GM18867 (cell line): ENCODE measurements around the gene XYLT1.
"Not testable (repeated sequence)": the region's sequence is repeated elsewhere in the genome, so short reads cannot be mapped to it uniquely, and the experiment has no call there.

Source experiments
- ATAC-seq: cut with Tn5 transposase; IDR thresholded peaks from one replicate; pipeline ENCODE4 v1.9.1; 2021; ENCODE audit warnings: mild to moderate bottlenecking, moderate library complexity; ENCODE audit not compliant: unreplicated experiment

XYLT1 gene

DNA sequence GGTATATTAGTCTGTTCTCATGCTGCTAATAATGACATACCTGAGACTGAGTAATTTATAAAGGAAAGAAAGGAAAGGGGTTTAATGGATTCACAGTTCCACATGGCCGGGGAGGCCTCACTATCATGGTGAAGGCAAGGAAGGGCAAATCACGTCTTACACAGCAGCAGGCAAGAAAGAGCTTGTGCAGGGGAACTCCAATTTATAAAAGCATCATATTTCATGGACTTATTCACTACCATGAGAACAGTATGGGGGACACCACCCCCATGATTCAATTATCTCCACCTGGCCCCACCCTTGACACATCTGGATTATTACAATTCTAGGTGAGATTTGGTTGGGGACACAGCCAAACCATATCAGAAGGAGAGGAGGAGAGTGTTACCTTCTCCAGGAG, 17.7 kb upstream of the XYLT1 start:
- no peak for ATAC-seq

DNA sequence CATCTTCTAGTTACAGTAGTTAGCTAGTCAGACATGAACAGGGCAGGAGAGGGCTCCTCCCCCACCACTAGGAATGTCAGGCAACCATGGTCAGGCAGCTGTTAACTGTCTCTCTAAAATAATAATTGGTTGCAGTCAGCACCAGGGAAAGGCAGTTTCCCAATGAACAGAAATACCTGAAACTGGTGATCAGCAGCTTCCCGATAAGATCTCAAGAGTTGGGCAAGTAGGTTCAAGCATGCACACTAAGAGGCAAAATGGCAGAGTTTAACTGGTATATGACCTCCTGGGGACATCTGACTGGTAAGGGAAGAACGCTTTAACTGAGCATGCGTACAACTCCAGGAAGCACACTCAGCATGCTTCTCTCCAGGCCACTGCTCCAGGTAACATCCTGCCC, 12.6 kb upstream of the XYLT1 start:
- ATAC-seq, result no peak

DNA sequence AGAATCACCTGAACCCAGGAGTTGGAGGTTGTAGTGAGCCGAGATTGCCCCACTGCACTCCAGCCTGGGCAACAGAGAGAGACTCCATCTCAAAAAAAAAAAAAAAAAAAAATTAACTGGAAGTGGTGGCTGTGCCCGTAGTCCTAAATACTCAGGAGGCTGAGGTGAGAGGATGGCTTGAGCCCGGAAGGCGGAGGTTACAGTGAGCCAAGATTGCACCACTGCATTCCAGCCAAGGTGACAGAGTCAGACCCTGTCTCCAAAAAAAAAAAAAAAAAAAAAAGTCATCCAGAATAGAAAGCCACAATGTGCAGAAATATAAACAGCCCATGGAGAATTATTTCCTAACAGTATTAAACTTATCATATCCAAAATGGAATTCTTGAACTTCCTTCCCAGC, 11.6 kb upstream of the XYLT1 start:
- not testable (repeated sequence) for ATAC-seq

DNA sequence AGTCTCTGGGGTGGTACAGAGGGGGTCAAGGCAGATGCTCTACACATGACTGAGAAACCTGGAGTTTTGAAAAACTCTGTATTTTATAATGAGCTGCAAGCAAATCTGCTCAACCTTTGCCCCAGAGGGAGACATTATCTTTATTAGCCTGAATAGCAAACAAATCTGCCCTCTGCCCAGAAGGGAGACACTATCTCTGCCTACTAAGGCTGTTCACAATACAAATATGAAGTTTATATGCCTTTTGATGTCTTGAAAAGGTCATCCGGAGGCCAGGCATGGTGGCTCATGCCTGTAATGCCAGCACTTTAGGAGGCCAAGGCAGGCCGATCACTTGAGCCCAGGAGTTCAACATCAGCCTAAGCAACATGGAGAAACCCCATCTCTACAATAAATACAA, 11.0 kb upstream of the XYLT1 start:
- ATAC-seq, result no peak

DNA sequence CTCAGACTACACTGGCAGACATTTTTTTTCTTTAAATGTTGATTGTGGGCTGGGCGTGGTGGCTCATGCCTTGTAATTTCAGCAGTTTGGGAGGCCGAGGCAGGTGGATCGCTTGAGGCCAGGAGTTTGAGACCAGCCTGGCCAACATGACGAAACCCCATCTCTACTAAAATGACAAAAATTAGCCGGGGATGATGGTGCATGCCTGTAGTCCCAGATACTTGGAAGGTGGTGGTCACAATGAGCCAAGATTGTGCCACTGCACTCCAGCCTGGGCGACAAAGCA, 6.4 kb upstream of the XYLT1 start:
- not testable (repeated sequence) for ATAC-seq

DNA sequence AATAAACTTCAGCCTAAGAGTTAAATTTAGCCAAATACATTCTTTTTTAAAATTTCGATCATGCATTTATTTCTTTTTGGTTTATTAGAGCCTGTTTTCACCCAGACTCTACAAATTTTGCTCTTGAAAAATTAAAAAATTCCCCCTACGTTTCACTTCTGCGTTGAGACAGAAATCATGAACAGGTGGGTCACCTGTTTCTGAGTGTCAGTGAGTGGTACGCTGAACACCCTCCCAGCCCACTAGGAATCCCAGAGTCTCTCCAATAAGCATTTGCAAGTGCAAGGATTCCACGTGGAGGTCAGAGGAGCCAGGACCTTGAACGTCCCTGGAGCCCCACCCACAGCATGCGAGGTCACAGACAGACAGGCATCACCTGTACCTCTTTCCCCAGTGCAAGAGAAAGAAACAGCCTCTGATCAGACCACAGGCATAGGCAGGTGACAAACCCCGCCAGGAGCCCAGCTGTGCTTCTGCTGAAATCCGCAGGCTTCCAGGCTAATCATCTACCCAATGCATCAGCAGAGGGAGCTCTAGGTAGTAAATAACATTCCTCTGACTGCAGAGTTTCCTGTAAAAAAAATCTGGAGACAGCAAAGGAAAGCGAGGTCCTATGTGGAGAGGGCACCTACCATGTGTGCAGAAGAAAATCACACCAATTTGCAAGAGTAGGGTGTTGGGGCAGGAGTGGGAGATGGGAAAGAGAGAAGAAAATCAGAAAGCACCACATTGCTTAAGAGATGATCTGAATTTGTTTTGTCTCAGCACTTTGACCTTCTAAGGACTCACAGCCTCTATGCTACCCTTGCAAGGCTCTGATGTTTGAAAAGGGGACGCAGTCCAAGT, 5.9 kb upstream of the XYLT1 start:
- ATAC-seq, result peak; percentile 53

DNA sequence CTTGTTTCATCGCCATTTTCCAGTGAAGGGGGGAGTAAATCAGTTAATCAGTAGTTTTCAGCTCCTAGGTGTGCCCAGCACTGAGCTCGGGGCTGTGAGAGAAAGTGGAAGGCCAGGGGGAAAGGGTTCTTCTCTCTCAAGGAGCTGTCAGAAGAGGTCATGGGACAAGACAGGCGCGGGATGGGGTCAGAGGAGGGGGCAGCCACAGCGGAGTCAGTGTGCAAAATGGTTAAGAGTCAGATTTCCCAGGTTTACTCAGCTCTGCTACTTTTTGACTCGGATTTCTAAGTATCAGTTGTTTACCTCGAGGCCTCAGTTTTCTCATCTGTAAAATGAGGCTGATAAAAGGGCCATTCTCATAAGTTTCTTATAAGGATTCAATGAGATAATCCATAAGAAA, 4.3 kb upstream of the XYLT1 start:
- ATAC-seq, result no peak

DNA sequence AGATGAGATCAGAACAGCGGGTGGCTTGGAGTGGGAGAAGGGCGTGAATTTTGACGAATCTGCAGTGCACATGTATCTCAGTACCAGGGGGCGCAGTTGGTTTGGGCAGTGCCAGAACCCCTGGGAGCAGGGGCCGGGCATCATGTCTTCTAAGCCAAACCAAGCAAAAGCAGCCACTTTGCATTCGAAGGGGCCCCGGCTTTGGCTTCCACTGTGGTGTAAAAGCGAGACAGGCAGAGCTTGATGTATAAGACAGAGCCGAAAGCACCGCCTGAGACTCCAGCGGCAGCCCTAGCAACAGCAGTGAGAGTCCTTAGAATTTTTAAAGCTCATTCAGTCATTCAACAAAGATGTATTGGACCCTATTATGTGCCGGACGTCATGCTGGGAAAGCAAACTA, 3.8 kb upstream of the XYLT1 start:
- no peak for ATAC-seq

DNA sequence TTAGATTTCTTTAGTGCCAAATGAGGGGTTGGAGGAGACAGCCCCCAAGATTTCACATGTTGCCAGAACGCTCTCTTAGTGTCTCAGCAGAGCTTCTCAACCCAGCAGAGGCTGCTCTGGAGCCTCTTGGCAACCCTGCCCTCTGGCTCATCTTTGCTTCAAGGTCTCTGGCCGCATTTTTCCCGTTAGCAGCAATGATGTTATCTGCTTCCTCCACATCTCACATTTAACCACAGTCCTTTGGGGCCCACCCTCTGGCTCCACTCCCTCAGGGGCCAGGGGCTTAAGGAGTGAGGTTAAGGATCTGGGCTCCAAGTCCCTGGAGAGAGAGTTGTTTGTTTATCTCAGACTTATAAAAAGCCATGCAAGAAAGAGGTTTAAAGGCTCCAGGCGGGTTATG, 3.3 kb upstream of the XYLT1 start:
- no peak for ATAC-seq

DNA sequence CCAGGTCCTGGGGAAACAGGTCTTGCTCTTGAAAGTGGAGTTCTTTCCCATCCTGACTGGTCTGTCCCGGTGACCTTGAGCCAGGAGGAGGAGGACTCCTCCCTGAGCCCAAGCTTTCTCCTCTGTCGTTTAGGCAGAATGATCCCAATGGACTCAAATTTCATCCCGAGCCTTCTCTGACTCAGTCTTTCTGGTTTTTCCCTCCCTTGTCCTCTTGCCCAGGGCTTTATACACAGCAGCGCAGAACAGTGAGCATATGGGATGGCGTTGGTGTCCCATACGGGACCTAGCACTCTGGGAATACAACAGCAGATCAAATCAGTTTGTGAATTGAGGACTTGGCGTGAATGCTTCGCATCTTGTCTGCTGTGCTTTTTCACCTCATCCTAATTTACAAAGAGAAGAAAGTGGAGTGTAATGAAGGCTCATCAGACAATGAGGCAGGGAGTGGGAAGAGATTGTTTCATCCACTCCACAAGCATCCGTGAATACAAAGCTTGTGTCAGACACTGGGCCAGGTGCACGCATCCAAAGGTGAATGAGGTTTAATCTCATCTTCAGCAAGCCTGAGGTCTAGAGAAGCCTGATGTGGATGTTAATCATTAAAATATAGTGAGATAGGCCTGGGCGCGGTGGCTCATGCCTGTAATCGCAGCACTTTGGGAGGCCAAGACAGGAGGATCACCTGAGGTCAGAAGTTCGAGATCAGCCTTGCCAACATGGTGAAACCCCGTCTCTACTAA, 1.1 kb upstream of the XYLT1 start:
- no peak for ATAC-seq

DNA sequence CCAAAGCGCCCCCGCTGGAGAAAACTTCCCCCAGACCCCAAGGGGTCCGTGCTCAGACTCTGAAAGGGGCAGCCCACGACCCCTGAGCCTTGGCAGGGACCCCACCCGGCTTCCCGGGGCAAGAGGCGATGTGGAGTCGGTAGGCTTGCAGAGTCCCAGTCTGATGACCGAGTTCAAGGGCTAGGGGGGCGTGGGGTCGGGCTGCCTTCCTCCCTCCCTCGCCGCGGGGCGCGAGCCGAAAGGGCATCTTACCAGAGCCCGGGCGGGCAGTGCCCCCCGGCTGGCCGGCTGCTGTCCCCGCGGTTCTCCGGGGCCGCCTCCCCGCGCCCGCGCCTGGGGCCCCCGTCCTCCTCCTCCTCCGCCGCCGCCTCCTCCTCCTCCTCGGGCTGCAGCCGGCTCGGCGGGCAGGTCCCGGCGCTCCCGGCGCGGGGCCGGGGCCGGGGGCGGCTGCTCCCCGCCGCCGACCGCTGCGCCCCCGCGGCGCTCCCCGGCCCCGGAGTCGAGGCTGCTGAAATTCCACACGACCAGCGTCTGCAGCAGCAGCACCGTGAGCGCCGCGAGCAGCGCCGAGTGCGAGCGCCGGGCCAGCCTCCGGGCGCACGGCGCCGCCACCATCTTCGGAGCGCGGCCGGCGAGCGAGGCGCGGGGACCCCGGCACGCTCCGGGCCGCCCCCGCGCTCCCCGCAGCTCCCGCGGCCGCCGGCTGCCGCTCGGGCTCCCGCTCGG, 415 bp downstream of the XYLT1 start:
- no peak for ATAC-seq

DNA sequence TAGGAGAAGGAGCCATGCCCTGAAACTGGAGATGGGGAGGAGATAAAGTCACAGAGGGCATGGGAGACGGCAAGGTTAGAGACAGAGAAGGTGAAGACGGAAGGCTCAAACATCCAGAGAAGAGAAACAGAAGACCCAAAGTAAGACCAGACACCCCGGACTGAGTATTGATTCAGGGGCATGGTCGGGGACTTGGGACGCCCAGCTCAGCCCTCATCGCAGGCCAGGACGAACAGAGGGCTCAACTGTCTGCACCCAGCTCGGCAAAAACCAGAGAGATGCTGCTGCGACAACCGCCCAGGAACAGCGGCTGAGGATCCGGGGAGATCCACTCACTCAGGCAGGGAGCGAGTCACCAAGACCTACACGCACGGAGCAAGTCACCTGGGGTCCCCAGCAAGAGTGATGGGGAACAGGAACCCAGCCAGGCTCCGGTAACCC, 999 bp downstream of the XYLT1 start:
- no peak for ATAC-seq

DNA sequence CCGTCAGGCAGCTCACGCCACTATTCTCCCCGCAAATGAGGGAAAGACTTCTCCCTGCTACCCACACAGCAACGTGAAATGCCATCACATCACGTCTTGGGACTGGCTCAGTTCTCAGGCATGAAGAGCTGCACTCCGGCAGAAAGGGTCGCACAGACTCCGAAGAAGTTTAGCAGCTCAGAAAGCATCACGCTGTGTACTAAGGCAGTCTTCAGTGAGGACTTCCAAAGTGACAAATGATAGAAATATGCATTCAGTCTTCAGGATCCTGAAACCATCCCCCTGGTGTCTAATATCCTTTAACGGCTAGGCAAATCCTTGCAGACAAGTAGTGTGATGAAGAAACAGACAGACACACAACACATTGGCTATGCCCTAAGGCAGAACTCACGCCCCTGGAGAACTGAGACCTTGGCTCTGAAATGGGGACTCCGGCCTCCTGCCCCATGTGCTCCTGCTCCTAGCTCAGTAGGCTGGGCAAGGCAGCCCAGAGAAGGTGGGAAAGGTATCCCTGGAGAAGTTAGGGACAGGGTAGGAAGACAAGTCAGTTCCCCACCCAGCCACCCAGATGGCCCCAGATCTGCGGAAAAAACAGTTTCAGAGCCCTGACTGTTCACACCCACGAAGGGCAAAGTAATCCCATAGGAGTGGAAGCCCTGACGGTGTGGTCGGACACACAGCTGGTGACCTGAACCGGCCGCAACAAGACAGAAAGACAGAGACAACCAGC, 1.6 kb downstream of the XYLT1 start:
- no peak for ATAC-seq

DNA sequence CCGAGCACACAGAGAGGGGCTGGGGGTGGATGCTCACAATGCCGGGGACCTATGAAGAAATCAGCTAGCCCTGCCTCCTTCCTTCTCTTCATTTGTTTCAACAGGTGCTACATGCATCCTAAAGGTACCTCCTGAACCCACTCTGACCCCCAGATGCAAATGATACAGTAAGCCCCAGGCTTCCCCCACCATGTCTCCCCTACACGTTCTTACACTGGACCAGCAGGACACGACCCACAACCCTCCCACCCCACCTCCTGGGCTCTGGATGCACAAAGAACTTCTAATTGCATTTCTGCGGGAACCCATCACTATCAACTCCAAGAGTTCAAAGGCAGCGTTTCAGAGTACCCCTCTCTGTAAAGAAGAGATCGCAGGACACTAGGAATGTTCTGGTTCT, 2.1 kb downstream of the XYLT1 start:
- no peak for ATAC-seq

DNA sequence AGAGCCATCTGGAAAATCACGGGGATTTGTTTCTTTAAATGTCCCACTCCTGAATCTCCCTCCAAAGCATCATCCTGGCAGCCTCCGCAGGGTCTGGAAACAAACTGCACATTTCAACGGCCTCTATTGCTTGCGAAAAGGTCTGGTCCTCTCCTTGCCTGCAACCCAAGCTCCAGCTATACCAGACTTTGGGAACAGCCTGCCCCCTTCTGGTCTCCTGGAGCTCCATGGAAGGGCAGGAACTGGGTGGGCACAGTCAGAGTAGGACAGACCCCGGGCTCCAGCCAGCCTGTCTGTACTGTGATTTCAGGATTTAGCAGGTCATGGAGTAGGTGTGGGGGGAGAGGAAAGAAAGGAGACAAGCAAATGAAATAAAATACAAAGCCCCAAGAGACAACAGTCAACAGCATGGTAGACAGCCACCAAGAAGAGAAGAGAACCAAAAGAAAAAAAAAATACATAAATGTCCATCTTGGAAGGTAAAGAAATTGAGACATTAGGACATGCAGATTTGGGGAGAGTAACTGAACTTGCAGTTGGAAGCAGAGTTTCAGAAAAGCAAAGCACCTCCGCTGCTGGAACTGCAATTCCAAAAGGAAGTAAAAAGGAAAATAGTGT, 2.7 kb downstream of the XYLT1 start:
- ATAC-seq, result no peak

DNA sequence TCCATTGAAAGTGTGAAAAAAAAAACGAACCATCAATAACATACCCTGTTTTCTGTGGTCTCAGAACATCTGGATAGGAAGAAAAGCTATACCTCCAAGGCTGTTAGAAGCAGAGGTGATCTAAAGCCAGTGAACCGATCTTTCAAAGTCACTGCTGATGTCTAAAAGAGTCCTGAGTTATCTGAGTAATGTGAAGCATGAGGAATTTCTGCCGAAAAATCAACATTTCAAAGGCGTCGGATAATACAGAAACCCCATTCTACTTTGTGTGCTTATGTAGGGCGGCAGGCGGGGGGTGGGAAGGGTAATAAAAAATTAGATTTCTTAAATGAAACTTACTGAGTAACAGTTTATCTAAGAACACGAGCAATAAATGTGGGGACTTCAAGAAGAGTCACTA, 3.9 kb downstream of the XYLT1 start:
- ATAC-seq, result no peak

DNA sequence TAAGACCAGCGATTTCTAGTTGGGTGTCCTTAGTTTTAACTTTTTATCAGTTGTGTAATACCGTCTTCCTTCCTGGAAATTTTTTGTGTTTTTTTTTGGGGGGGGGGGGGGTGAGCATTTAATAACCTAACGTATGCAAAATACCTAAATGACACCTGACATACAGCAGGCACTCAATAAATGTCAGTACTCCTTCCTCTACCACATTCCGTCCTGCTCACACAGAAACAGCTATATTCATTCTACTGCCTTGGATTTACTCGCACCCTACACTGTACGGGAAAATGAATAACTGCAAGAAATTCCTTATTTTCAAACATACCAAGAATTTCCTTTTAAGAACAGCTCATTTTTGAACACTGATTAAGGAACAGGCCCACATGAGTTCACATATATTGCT, 5.3 kb downstream of the XYLT1 start:
- no peak for ATAC-seq

DNA sequence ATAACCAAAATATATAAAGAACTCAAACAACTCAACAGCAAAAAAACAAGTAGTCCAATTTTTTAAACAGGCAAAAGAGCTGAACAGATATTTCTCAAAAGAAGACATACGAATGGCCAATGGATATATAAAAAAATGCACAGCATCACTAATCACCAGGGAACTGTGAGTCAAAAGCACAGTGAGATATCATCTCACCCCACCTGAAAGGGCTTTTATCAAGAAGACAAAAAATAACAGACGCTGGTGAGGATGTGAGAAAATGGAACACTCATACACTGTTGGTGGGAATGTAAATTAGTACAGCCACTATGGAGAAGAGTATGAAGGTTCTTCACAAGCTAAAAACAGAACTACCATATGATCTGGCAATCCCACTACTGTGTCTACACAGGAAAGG, 7.4 kb downstream of the XYLT1 start:
- no peak for ATAC-seq

DNA sequence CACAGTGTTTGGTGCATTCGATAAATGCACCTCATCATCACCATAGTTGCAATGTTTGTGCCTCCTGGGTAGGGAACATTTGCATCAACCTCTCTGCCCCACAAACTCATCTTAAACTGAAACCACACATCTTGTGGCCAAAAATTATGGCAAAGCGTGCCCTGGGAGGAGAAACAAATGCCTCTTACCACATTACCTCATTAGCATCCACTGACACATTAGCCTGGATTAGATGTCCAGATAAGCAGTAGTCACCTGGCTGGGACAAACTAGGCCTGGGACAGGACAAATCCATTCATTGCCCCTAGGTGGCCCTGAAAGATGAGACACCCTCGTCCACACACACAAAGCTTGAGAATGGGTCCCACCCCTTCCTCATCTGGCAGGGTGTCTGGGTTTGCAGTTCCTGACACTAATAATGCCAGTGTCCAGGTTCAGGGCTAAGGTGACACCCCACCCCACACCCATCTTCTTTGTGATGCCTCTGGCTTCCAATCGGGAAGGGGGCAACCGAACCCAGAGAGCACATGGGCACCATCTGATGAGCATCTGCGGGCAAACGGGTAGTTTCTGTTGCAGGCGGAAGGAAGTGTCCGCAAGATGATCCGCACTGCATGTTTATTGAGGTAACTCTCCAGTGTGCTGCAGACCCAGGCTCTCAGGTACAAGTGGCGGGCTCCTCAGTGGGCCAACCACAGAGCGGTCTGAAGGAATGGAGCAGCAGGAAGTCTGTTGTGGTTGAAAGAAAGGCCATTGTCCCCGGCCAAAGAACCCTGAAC, 8.6 kb downstream of the XYLT1 start:
- ATAC-seq, result no peak

DNA sequence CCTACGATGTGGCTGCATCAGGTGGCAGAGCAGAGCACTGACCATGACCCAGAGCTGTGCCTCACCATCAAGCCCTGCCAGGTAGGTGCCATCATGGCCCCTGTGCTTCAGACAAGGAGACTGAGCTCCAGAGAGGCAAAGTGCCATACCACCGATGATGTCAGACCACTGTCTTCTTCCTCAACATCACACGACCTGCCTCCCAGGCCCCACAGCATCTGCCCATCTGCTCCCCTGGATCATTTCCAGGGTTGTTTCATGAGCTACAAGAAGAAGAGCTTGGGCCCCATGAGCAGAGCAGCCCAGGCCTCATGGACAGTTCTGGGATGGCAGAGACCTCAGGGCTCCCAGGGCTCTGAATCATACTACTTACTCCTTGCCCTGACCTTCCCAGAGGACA, 9.9 kb downstream of the XYLT1 start:
- no peak for ATAC-seq
